Measurements from ENCODE around the gene FBXW4. TPM values are rescaled to one million over a fixed set of nuclear protein-coding genes. Genes with fewer than 3 reads are reported as not detected.

FBXW4 gene
- total RNA-seq, 1 experiment from 2014 or later: 31.0 TPM

DNA sequence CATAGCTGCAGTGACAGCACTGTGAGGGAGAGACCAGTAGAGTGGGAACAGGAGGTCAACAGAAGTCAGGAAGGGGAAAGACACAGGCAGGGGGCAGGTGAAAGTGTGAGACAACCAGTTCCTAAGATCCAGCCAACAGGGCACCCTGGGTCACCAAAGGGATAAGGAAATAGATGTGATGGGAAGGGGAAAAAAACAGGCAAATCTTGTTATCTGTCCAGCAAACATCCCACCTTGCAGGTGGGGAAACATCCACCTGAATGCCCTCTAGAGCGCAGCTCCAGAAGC lies 64.4 kb downstream of the FBXW4 start:
- H3K9me2 ChIP-seq (replicated peaks; ENCODE audit: insufficient read depth, low read length): no peaks in the 10 kb centered on the region
- no peak overlapping the region for H3K4me2 ChIP-seq (ENCODE audit: low read depth, low read length, poor library complexity, severe bottlenecking)
- no peak overlapping the region for H3K27ac ChIP-seq (ENCODE audit: low read length)
- no peaks in the 10 kb centered on the region for H3K27me3 ChIP-seq (ENCODE audit: low read length)
- peaks cover 3% of the 10 kb centered on the region; the same call in 1 of the 2 replicates for H3K36me3 ChIP-seq (ENCODE audit: insufficient read depth, low read length)
- no peaks in the 10 kb centered on the region for H3K9me3 ChIP-seq (ENCODE audit: low read length)
- DNase-seq: no peak
- H3K4me1 ChIP-seq (ENCODE audit: low read length): no peaks in the 10 kb centered on the region
- H2AFZ ChIP-seq (ENCODE audit: low read length): no peak overlapping the region
- peaks cover 25% of the 10 kb centered on the region; the same call in 1 of the 2 replicates for H3K79me2 ChIP-seq (ENCODE audit: low read length)
- no peak overlapping the region for H3K4me3 ChIP-seq (ENCODE audit: low read length)
- H4K20me1 ChIP-seq (ENCODE audit: insufficient read depth, low read depth, low read length): no peaks in the 10 kb centered on the region
- H3K9ac ChIP-seq (ENCODE audit: low read length): no peak overlapping the region

GRCh38 chr10:101629837-101630632 lies 64.9 kb downstream of the FBXW4 start:
- peaks cover 3% of the 10 kb centered on the region; the same call in 1 of the 2 replicates for H3K36me3 ChIP-seq (ENCODE audit: insufficient read depth, low read length)
- DNase-seq: no peak
- H3K9me2 ChIP-seq (replicated peaks; ENCODE audit: insufficient read depth, low read length): no peaks in the 10 kb centered on the region

GRCh38 chr10:101625821-101626412 lies 69.1 kb downstream of the FBXW4 start:
- 0 out of 2 replicates have a peak, but pooled peaks cover 6% of the 10 kb centered on the region for H3K79me2 ChIP-seq (ENCODE audit: low read length)
- no peak overlapping the region for H3K4me2 ChIP-seq (ENCODE audit: low read depth, low read length, poor library complexity, severe bottlenecking)
- no peak overlapping the region for H2AFZ ChIP-seq (ENCODE audit: low read length)
- no peaks in the 10 kb centered on the region for H3K27me3 ChIP-seq (ENCODE audit: low read length)
- no peaks in the 10 kb centered on the region for H3K4me1 ChIP-seq (ENCODE audit: low read length)
- no peaks in the 10 kb centered on the region for H3K9me3 ChIP-seq (ENCODE audit: low read length)
- no peaks in the 10 kb centered on the region for H3K9me2 ChIP-seq (replicated peaks; ENCODE audit: insufficient read depth, low read length)
- H3K36me3 ChIP-seq (ENCODE audit: insufficient read depth, low read length): peaks cover 6% of the 10 kb centered on the region; the same call in 1 of the 2 replicates
- no peak overlapping the region for H3K9ac ChIP-seq (ENCODE audit: low read length)
- H4K20me1 ChIP-seq (ENCODE audit: insufficient read depth, low read depth, low read length): no peaks in the 10 kb centered on the region
- DNase-seq: no peak
- no peak overlapping the region for H3K27ac ChIP-seq (ENCODE audit: low read length)
- H3K4me3 ChIP-seq (ENCODE audit: low read length): no peak overlapping the region

More at GRCh38 chr10:101629837-101630632, 64.9 kb downstream of the FBXW4 start:
- H3K4me1 ChIP-seq (ENCODE audit: low read length): no peaks in the 10 kb centered on the region
- H2AFZ ChIP-seq (ENCODE audit: low read length): no peak overlapping the region
- no peaks in the 10 kb centered on the region for H3K27me3 ChIP-seq (ENCODE audit: low read length)
- H3K9ac ChIP-seq (ENCODE audit: low read length): no peak overlapping the region
- H3K4me2 ChIP-seq (ENCODE audit: low read depth, low read length, poor library complexity, severe bottlenecking): no peak overlapping the region
- H3K27ac ChIP-seq (ENCODE audit: low read length): no peak overlapping the region
- H3K9me3 ChIP-seq (ENCODE audit: low read length): no peaks in the 10 kb centered on the region
- H4K20me1 ChIP-seq (ENCODE audit: insufficient read depth, low read depth, low read length): no peaks in the 10 kb centered on the region
- H3K4me3 ChIP-seq (ENCODE audit: low read length): no peak overlapping the region
- peaks cover 25% of the 10 kb centered on the region; the same call in 1 of the 2 replicates for H3K79me2 ChIP-seq (ENCODE audit: low read length)

GRCh38 chr10:101624526-101625102 lies 70.4 kb downstream of the FBXW4 start:
- Histone ChIP-seq H3K27ac (ENCODE audit: low read length) (no peak overlapping the region), H3K4me2 (ENCODE audit: low read depth, low read length, poor library complexity, severe bottlenecking) (no peak overlapping the region), H3K4me3 (ENCODE audit: low read length) (no peak overlapping the region), H4K20me1 (ENCODE audit: insufficient read depth, low read depth, low read length) (no peaks in the 10 kb centered on the region), H3K9ac (ENCODE audit: low read length) (no peak overlapping the region), H3K9me2 (replicated peaks; ENCODE audit: insufficient read depth, low read length) (no peaks in the 10 kb centered on the region), H3K4me1 (ENCODE audit: low read length) (peaks cover 7% of the 10 kb centered on the region), H3K79me2 (ENCODE audit: low read length) (0 out of 2 replicates have a peak, but pooled peaks cover 3% of the 10 kb centered on the region), H3K27me3 (ENCODE audit: low read length) (no peaks in the 10 kb centered on the region), H2AFZ (ENCODE audit: low read length) (no peak overlapping the region), H3K9me3 (ENCODE audit: low read length) (no peaks in the 10 kb centered on the region), H3K36me3 (ENCODE audit: insufficient read depth, low read length) (peaks cover 6% of the 10 kb centered on the region; the same call in 1 of the 2 replicates)
- DNase-seq: no peak

DNA sequence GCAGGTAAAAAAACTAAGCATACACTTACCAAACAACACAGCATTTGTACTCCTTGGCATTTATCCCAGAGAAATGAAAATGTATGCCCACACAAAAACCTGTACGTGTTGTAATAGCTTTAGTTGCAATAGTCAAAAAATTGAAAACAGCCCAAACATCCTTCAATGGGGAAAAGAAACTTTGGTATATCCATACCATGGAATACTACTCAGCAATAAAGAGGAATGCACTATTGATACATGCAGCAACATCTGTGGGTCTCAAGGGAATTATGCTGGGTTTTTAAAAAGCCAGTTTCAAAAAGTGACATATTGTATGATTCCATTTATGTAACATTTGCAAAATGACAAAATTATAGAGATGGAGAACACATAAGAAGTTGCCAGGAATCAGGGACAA lies 71.4 kb downstream of the FBXW4 start:
- Histone ChIP-seq H3K27me3 (ENCODE audit: low read length) (no peaks in the 10 kb centered on the region), H4K20me1 (ENCODE audit: insufficient read depth, low read depth, low read length) (no peaks in the 10 kb centered on the region), H3K9me2 (replicated peaks; ENCODE audit: insufficient read depth, low read length) (no peaks in the 10 kb centered on the region), H3K36me3 (ENCODE audit: insufficient read depth, low read length) (peaks cover 6% of the 10 kb centered on the region; the same call in 1 of the 2 replicates), H3K4me3 (ENCODE audit: low read length) (no peak overlapping the region), H2AFZ (ENCODE audit: low read length) (no peak overlapping the region), H3K27ac (ENCODE audit: low read length) (no peak overlapping the region), H3K4me1 (ENCODE audit: low read length) (peaks cover 16% of the 10 kb centered on the region), H3K79me2 (ENCODE audit: low read length) (0 out of 2 replicates have a peak, but pooled peaks cover 3% of the 10 kb centered on the region), H3K4me2 (ENCODE audit: low read depth, low read length, poor library complexity, severe bottlenecking) (no peak overlapping the region), H3K9me3 (ENCODE audit: low read length) (no peaks in the 10 kb centered on the region), H3K9ac (ENCODE audit: low read length) (no peak overlapping the region)
- no peak for DNase-seq

DNA sequence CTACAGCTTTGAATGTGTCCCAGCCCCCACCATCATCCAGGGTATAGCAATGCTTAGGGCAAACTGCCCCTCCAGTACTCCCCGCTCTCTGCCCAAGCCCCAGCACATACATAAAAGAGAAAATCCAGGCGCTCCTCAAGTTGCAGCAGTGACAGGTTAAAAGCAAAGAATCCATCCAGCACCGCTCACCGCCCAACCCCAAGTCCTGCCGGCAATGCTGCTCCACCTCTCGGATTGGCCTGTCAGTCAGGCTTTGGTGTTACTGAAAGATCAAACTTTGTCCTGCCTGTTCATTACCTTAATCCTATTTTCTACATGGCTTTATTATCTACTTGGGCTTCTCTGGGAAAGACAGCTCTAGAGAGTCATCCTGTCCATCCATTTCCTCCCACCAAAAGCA lies 75.0 kb downstream of the FBXW4 start:
- H3K4me3 ChIP-seq (ENCODE audit: low read length): no peak overlapping the region
- H4K20me1 ChIP-seq (ENCODE audit: insufficient read depth, low read depth, low read length): no peaks in the 10 kb centered on the region
- H3K9ac ChIP-seq (ENCODE audit: low read length): no peak overlapping the region
- no peak overlapping the region for H3K4me2 ChIP-seq (ENCODE audit: low read depth, low read length, poor library complexity, severe bottlenecking)
- H3K4me1 ChIP-seq (ENCODE audit: low read length): peaks cover 31% of the 10 kb centered on the region
- no peaks in the 10 kb centered on the region for H3K9me2 ChIP-seq (replicated peaks; ENCODE audit: insufficient read depth, low read length)
- no peak for DNase-seq
- no peak overlapping the region for H3K27ac ChIP-seq (ENCODE audit: low read length)
- no peaks in the 10 kb centered on the region for H3K79me2 ChIP-seq (ENCODE audit: low read length)
- peaks cover 6% of the 10 kb centered on the region; the same call in 1 of the 2 replicates for H3K36me3 ChIP-seq (ENCODE audit: insufficient read depth, low read length)
- H3K9me3 ChIP-seq (ENCODE audit: low read length): no peaks in the 10 kb centered on the region
- no peaks in the 10 kb centered on the region for H3K27me3 ChIP-seq (ENCODE audit: low read length)
- no peak overlapping the region for H2AFZ ChIP-seq (ENCODE audit: low read length)

- Histone ChIP-seq H3K9me3 (ENCODE audit: low read length) (no peaks in the 10 kb centered on the region), H3K9me2 (replicated peaks; ENCODE audit: insufficient read depth, low read length) (no peaks in the 10 kb centered on the region), H3K79me2 (ENCODE audit: low read length) (no peaks in the 10 kb centered on the region), H4K20me1 (ENCODE audit: insufficient read depth, low read depth, low read length) (no peaks in the 10 kb centered on the region), H3K4me3 (ENCODE audit: low read length) (no peak overlapping the region), H3K27ac (ENCODE audit: low read length) (no peak overlapping the region), H3K4me2 (ENCODE audit: low read depth, low read length, poor library complexity, severe bottlenecking) (no peak overlapping the region), H3K27me3 (ENCODE audit: low read length) (no peaks in the 10 kb centered on the region), H3K4me1 (ENCODE audit: low read length) (peaks cover 31% of the 10 kb centered on the region), H2AFZ (ENCODE audit: low read length) (no peak overlapping the region), H3K36me3 (ENCODE audit: insufficient read depth, low read length) (peaks cover 5% of the 10 kb centered on the region; the same call in 1 of the 2 replicates), H3K9ac (ENCODE audit: low read length) (no peak overlapping the region)
- DNase-seq: no peak
Measured at GRCh38 chr10:101618871-101619270, 76.1 kb downstream of the FBXW4 start.
